GM12878 (cell line): ENCODE measurements around the gene EXOC3L1. TPM values are rescaled to one million over a fixed set of nuclear protein-coding genes. Genes with fewer than 3 reads are reported as not detected.

ENCODE experiments used
- HCFC1 ChIP-seq: fragments of 150-350 bp; IDR thresholded peaks from 2 replicates; pipeline ENCODE4 v1.6.1; 2014; ENCODE audit warnings: low read length
- HDGF ChIP-seq: fragments of 450-650 bp; IDR thresholded peaks from 2 replicates; pipeline ENCODE4 v1.6.1; 2016; ENCODE audit warnings: antibody characterized with exemption
- IKZF1 ChIP-seq: fragments of 450-650 bp; conservative IDR thresholded peaks from 2 replicates; pipeline ENCODE4 v1.6.1; 2017; ENCODE audit warnings: antibody characterized with exemption, mild to moderate bottlenecking
- LARP7 ChIP-seq: fragments of 450-650 bp; IDR thresholded peaks from 2 replicates; pipeline ENCODE4 v1.6.1; 2017; ENCODE audit warnings: mild to moderate bottlenecking
- MEF2A ChIP-seq: IDR thresholded peaks from 2 replicates; pipeline ENCODE4 v1.6.1; 2011; ENCODE audit warnings: low read depth, mild to moderate bottlenecking, low read length, moderate library complexity; ENCODE audit not compliant: insufficient read depth
- PAX8 ChIP-seq: fragments of 450-650 bp; IDR thresholded peaks from 2 replicates; pipeline ENCODE4 v1.6.1; 2017; ENCODE audit warnings: mild to moderate bottlenecking, moderate library complexity
- POLR2A ChIP-seq: IDR thresholded peaks from 2 replicates; pipeline ENCODE4 v1.6.1; 2011; ENCODE audit warnings: low read depth, mild to moderate bottlenecking, low read length
- RCOR1 ChIP-seq: conservative IDR thresholded peaks from 2 replicates; pipeline ENCODE4 v1.6.1; 2012; ENCODE audit warnings: low read depth, low read length, improper control_type of control experiment
- SREBF1 ChIP-seq: IDR thresholded peaks from 2 replicates; pipeline ENCODE4 v1.6.1; 2012; ENCODE audit warnings: mild to moderate bottlenecking, low read length
- STAT1 ChIP-seq: fragments of 450-650 bp; conservative IDR thresholded peaks from 2 replicates; pipeline ENCODE4 v1.6.1; 2014; ENCODE audit warnings: antibody characterized with exemption, mild to moderate bottlenecking
- ZBTB40 ChIP-seq: fragments of 450-650 bp; IDR thresholded peaks from 2 replicates; pipeline ENCODE4 v1.6.1; 2016; ENCODE audit warnings: mild to moderate bottlenecking, moderate library complexity, borderline replicate concordance
- ZNF687 ChIP-seq: fragments of 450-650 bp; IDR thresholded peaks from 2 replicates; pipeline ENCODE4 v1.6.1; 2017; ENCODE audit warnings: mild to moderate bottlenecking, moderate library complexity
- polyA plus RNA-seq, 11 experiments: library from polyadenylated mRNA; depleted of rRNA in 4 of 11; unstranded in 6 of 11; stranded (reverse) in 5 of 11; fragments of >200 nt; fragmentation: Nextera tagmentation in 4 of 11; fragmentation: Illumina TruSeq in 1 of 11; extraction: Ambion mirVana in 4 of 11; extraction: Trizol in 1 of 11; gene quantifications; 1 replicate in 1 of 11; 2 replicates in 10 of 11; pipeline versions ENCODE4 v1.2.1 to v1.2.3, GENCODE V29; 2011 to 2016; ENCODE audit warnings: inconsistent platforms in 2 of 11, missing spikeins in 2 of 11, low read depth in 1 of 11
- total RNA-seq, 4 experiments: library from RNA; depleted of rRNA in 3 of 4; stranded (reverse); fragments of >200 nt in 3 of 4; fragmentation: Illumina TruSeq in 1 of 4; extraction: Trizol in 1 of 4; gene quantifications; 2 replicates each; pipeline versions ENCODE4 v1.2.1 to v1.2.3, GENCODE V29; 2013 to 2021
- TF ChIP-seq, protein P1 (sequence below): fragments of 450-650 bp; IDR thresholded peaks from 2 replicates; pipeline ENCODE4 v1.6.1; 2016; ENCODE audit warnings: mild to moderate bottlenecking

EXOC3L1 gene
- total and polyA plus RNA-seq, 10 of the 15 experiments (the other 5 are each of a cell fraction or from before 2014, with no cell fraction given), result 0.07 to 0.42 TPM; not detected in 8

- TF ChIP-seq ZBTB40 (peak; percentile 50; the same call in 1 of the 2 replicates), LARP7 (0 out of 2 replicates have a peak, but pooled peaks have one; percentile 11), MEF2A (no peak), SREBF1 (no peak), HDGF (no peak), IKZF1 (0 out of 2 replicates have a peak, but pooled peaks have one; percentile 36), HCFC1 (no peak), RCOR1 (no peak), ZNF687 (0 out of 2 replicates have a peak, but pooled peaks have one; percentile 47), PAX8 (no peak), POLR2A (no peak), STAT1 (no peak)
- TF ChIP-seq, protein P1, sequence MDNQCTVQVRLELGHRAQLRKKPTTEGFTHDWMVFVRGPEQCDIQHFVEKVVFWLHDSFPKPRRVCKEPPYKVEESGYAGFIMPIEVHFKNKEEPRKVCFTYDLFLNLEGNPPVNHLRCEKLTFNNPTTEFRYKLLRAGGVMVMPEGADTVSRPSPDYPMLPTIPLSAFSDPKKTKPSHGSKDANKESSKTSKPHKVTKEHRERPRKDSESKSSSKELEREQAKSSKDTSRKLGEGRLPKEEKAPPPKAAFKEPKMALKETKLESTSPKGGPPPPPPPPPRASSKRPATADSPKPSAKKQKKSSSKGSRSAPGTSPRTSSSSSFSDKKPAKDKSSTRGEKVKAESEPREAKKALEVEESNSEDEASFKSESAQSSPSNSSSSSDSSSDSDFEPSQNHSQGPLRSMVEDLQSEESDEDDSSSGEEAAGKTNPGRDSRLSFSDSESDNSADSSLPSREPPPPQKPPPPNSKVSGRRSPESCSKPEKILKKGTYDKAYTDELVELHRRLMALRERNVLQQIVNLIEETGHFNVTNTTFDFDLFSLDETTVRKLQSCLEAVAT, result peak; percentile 97
Measured at GRCh38 chr16:67170949-67171649, 18.8 kb downstream of the EXOC3L1 start (continued).
